NCI-H2227 (cell line): ENCODE measurements around the gene C2orf78.
"Not testable (repeated sequence)": the region's sequence is repeated elsewhere in the genome, so short reads cannot be mapped to it uniquely, and the experiment has no call there.

Experiments
- DNase-seq: peaks from one replicate; lab custom pipeline; 2025; ENCODE audit not compliant: unreplicated experiment; lab: John Stamatoyannopoulos, UW

C2orf78 gene

DNA sequence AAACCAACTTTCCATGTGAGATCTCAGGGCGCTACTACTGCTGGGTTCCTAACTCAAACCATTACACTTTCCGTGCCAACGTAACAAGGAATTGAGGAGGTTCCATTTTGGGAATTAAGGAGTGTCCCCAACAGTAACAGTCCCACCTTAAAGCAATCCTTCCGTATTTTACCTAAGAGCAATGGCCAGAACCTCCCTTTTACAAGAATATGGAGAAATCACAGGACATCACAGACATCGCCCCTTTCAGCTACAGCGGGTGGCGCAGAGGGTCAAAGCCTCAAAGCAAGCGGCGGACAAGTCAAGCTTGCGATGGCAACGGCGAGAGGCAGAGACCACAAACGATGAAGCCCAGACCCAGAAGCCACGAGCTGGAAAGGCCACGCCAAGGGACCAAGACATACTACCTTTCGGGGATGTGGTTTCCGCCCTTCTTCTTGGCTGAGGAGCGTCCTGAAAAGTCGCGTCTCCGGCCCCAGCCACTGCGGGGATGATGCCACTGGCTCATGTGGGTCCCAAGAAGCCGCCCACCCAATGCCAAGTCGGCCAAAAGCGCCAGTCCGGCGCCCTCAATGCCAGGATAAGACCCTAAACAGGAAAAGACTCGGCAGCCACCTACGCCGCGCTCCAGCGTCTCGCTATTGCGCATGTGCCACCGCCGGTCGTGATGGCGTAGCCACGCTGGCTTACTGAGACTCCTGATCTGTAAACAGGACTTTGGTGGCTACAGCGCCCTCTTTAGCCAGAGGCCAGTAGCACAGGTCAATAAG, 4.3 kb upstream of the C2orf78 start, which contains the start of gene DUSP11:
DUSP11 (minus strand) TSS at position 637 of the 770 bp plus-strand sequence; CDS start at position 508, 129 bp downstream.
- DNase-seq = peak; percentile 97

DNA sequence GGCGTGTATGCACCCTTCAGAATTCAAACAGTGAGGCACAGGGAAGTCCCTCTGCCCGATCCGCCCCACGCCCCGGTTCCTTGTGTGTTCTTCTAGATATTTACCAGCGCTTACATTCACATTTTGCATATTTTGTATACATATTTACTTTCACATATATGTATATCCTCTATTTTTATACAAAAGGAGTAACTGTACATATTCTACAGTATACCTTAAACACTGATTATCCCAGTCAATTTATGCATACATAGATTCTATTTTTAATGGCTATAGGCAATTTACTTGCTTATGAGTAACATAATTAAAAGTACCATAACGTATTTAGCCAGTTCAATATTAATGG, 3.8 kb upstream of the C2orf78 start:
- DNase-seq = no peak

DNA sequence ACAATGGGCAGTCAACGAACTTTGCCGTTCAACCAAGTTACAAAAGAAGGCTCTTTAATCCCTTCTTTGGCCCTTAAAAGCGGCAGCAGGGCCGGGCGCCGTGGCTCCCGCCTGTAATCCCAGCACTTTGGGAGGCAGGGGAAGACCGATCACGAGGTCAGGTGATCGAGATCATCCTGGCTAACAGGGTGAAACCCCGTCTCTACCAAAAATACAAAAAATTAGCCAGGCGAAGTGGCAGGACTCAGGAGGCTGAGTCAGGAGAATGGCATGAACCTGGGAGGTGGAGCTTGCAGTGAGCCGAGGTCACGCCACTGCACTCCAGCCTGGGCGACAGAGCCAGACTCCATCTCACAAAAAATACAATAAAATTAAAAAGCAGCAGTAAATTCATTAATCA, 581 bp upstream of the C2orf78 start:
- not testable (repeated sequence) for DNase-seq

DNA sequence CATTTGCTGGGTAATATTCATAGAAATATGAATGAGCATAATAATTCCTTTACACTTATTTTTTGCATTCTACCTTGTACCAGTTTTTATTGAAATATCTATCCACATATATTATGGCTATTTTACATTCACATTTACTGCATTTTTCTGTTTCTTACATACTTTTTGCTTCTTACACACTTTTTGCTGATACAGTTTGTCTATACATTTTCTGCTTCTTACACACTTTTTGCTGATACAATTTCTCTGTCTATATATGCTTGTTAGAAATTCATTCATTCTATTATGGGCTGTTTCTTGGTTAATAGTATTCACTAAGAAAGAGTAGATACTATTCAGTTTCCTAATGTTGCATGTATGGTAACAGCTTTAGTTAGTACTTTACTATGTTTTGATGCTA, 27.9 kb downstream of the C2orf78 start:
- DNase-seq = no peak

DNA sequence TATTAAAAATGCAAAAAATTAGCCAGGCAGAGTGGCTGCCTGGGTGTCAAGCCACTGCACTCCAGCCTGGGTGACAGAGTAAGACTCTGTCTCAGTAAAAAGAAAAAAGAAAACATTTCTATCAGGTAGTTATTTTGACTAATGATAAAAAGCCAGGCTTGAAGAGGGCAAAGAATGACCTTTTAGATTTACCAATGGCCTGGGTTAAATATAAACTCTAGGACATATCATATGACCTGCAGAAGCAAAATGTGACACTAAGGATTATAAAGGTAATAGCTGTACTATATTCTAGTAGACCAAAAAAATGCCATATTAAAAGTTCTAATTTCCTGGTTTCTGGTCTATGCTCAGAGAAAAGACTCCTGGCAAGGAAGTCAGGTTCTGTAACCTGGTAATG, 28.7 kb downstream of the C2orf78 start:
- DNase-seq = no peak

DNA sequence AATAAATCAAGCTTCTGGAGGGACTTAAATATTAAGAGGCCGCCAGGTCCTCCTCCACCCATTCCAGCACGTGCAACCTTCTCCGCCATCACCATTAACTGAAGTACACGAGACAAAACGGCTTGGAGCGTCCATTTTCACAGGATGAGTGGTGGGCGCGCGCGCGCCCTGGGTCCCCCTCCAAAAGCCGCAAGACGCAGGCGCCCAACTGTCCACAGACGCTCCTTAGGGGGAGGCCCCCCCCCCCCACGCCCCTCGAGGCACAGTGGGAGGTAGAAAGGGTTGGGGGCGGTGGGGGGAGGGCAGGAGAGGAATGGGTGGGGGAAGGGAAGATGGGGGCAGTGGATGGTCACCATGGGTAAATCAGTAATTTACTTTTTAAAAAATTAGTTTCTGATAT, 34.3 kb downstream of the C2orf78 start:
- no peak for DNase-seq

DNA sequence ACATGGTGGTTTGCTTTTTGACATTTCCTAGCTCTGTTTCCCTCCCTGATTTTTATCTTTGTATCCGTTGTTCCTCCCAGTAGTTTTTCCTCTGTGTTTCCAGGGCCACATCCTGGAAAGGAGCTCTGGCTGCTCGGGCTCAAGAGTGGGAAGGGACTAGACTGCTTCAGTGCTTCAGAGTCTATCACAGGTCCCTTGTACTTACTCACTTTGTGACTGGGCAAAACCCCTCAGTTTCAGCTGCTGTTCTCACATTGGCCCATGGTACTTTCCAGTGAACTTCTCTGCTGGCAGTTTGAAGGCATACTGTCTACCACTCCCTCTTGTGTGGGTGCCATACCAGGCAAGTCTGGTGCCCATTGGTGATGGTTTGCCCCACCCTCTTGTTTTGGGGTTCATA, 37.2 kb downstream of the C2orf78 start:
- DNase-seq = no peak

DNA sequence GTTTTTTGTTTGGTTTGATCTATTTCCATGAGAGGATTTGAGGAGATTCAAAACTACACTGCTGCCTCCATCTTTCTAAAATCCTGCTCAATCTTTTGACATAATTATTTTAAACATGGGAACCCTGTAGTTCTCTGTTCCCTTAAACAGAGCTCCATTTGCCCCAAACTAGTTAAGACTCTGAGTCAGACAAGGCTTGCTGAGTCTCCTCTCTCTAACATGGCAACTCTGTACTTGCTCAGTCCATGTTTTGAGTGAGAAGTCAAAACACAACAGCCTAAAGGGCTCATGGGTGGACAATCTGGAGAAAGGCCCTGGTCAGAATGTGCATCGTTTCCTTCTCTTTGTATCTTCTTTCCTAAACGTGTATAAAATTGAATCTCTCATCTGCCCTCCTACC, 37.7 kb downstream of the C2orf78 start:
- DNase-seq = no peak

DNA sequence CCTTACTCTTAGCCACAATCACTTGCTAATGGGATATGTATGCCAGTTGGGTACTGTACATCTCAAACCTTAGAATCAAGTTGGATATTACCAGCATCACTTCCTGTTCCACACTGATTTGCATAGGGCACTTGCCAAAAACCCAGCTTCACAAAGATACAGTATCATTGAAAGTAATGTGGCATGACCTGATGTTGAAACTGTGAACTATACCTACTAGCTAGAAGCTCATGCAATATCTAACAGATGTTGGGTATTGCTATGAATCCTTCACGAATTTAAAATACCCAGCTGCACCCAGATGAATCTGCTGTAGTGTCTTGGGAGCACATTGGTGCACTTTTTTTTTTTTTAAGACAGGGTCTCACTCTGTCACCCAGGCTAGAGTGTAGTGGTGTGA, 38.3 kb downstream of the C2orf78 start:
- no peak for DNase-seq

DNA sequence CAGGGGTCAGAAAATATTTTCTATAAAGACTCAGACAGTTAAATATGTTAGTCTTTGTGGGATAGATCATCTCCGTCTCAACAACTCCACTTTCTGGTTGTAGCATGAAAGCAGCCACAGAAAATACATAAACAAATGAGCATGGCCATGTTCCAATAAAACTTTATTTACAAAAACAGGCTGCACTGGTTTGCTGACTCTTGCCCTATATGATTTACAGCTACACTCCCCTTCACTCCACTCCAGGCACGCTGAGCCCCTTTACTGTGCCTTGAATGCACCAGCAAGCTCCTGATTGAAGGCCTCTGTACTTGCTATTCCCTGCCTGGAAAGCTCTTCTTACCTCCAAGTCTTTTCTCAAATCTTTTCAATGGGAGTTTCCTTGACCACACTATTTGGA, 39.0 kb downstream of the C2orf78 start:
- no peak for DNase-seq

DNA sequence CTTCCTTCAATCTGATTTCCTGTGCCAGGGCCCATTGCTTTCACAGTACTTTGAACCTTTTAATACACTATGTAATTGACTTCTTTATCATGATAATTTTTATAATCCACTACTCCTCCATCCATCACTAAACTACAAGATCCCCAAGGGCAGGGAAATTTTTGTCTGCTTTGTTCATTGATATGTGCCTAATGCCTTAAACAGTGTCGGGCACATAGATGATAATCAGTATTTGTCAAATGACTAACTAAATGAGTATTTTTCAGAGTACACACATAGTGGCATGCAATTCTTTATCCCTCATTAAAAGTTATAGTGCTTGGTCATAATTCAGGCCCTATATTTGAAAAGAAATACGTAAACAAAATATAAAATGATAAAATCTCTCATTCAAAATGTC, 39.4 kb downstream of the C2orf78 start:
- no peak for DNase-seq

DNA sequence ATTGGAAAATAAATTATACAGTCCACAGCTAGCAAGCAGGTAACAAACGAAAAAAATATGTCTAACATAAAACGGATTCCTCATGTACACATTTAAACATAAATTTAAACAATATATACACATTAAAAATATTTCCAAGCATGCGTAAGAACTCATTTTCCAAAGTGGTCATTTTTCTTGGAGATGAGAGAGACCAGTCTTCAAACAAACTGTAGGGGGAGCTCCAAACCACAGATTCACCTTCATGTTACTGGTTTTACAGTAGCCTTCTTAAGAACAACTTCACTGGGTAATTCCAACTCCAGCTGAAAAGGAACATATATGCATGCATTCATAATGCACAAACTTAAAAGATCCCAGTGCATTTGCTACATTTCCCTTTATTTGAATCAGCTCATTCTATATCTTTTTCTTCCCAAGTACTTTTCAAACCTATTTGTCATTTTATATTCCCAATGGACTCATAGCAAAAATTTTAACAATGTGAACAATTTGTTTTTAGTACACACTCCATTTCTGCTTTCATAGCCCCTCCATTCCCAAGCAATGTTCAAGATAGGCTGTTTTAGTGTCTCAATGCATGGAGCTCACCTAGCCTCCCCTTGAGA, 40.0 kb downstream of the C2orf78 start:
- peak; percentile 76 for DNase-seq

DNA sequence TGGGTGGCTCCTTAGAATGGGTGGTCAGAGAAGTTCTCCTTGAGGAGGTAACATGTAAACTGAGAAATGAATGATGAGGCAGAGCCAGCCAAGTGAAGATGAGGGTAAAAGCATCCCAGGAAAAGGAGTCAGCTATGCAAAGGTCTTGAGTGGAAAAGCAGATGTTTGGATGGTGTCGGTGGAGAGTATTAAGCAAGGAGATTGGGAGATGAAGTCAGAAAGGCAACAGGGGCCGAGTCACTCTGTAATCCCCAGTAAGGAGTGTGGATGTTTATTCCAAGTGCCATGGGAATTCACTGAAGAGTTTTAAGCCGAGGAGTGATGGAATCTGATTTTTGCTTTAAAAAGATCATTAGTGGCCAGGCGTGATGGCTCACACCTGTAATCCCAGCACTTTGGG, 41.4 kb downstream of the C2orf78 start:
- DNase-seq = no peak

DNA sequence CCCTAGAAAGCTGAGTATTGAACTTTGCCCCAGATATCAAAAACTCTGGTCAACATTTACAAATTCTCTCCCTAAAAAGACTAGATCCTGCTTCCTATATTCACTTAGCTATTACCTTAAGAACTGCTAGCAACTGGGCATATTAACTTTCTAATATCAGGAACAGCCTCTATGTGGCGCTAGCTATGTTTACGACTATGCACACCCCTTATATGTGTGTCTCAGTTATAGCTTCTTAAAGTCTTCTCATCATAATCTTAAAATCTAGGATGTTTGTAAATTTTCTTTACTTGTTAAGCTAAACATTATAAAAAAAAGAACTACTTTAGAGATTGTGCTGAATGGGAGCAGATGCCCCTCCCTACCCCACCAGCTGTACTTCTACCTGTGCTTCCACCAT, 43.0 kb downstream of the C2orf78 start:
- DNase-seq = no peak

DNA sequence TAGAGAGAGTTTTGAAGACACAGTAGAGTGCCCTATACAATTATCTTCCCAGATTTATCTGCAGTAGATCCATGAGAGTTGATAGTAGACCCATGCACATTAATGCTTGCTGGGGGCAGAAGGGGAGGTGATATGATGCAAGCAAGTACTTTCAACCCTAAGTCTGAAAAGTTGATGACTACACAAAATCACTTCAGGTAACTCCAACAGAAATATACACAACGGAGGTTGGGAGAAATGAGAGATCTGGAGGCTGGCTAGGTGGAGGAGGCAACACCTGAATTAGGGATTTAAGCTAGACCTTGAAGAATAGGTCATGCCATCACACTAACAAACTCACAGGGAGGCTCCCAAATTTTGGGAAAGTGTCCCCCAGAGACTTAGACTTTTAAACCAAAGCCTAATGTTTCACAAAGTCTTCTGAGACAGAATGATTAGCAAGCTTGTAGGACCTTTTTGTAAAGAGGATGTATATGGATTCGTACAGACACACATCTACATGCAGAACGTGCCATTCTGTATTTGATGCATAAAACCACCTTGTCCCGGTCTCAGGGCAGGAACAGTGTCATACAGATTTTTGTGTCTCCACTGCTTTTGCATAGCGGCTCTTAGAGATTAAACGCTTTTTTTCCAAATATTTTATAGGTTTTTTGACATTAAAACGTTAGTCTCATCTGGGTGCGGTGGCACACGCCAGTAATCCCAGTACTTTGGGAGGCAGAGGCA, 43.8 kb downstream of the C2orf78 start:
- DNase-seq = no peak

DNA sequence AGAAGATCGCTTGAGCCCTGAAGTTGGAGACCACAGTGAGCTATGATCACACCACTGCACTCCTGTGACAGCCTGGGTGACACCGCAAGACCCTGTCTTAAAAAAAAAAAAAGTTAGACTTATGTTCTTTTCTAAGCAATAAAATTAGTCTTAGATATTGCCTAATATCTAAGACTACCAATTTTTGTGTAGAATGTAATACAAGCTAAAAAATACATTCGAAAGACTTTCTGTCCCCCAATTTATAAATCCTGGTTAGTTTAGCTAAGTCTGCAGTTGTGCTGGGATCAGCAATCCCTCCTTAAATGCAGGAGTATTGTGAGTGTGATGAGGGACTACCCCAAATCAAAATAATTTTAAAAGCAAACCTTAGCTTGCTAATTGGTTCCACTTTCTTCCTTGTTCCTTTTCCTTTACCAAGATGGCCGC, 44.4 kb downstream of the C2orf78 start:
- no peak for DNase-seq

DNA sequence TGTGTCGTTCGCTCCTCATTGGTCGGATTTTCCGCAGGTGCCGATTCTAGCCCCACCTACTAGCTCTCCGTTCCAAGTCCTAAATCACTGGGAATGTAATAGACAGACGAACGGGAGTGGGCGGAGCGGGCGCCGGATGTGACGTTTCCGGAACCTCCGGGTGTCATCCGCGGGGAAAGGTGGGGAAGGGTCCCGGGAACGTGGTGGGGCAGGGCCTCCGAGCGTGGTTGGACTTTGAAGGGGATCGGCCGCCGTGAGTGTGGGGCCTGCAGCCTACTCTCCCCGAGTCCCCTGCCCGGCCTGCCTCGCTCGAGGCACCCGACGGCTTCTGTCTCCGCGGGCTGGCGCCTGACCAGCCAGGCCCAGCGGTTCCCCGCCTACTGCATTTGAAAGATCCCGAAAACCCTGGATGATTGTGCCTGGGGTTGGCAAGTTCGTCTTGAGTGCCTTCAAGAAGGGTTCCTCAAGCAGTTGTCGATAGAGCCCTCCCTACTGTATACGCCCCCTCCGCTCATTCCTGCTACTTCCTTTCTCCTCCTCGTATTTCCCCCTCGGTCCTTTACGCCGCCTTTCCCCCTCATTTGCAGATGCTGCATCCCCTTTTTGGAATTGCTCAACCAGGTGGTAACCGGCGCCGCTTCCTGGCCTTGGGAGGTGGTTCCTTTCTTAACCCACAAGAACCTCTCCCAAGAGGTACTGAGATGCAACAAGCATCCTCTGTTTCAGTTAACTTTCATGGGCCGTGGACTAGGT, 45.0 kb downstream of the C2orf78 start, which contains the start of gene STAMBP:
STAMBP (plus strand) TSS at position 144 of the 753 bp plus-strand sequence. CDS start 1,896 bp downstream, outside the sequence.
- DNase-seq = peak; percentile 98

DNA sequence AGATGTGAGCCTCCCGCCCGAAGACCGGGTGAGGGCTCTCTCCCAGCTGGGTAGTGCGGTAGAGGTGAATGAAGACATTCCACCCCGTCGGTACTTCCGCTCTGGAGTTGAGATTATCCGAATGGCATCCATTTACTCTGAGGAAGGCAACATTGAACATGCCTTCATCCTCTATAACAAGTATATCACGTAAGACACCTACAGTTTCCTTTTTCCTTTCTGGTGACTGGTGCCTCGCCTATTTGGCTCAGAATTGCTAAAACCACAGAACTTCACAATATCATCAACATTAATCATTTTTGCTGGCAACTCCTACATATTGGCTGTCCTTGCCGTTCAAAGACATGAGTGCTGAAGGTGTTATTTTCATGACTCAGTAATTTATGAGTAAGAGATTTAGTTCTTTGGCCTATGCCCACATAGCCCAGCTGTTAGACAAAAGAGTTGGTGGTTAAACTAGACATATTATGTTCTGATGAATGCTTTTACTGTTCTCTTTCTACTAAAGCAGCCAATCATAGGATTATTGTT, 47.0 kb downstream of the C2orf78 start:
- DNase-seq = peak; percentile 28

DNA sequence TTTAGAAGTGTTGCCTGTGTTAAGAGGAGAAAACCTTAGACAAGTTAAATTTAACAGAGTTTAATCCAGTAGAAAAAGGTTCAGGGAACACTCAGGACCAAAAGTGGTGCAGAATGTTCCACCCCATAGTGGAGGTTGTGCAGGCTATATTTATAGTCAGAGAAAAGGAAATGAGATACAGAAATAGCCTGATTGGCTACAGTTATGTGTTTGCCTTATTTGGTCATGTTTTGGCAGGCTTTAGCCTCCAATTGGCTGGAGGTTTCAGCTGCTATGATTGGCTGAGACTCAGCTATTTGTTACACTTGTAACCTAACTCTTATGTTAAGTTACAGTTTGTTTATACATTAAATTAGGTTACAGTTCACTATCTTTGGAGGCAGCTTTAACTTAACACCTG, 48.9 kb downstream of the C2orf78 start:
- DNase-seq = no peak

DNA sequence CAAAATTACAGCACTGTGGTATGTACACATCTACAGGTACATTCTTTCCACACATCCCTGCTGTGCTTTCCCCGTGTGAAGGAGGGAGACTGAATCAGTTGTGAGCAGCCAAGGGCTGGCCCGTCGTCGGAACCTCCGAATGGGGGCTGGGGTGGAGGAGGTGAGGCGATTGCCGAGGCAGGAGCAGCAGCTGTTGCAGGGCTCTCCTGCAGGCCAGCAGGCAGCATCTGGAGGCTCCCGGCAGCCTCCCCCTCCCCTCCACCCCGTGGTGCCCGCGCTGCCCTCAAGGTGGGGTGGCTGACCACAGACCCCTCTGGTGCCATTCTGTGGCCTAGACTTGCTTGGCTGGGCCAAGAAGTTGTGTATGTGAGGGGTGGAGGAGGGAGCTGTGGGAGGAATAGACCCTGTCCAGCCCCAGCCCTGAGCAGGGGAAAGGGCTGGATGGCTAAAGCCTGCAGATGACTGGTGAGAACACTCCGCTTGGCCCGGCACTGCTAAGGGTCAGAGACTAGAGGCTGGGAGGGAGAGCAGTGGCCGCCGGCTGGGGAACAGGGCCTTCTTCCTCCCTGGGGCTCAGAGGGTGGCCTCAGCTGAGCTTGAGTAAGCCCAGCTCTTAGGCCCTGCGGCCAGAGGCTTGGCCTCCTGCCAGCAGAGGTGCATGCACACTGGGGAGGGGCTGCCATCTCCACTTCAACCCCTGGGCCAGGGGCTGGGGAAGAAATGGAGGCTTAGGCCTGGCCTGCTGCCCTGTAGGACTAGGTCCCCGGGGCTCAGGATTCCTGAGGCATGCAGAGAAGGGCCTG, 52.4 kb downstream of the C2orf78 start:
- peak; percentile 50 for DNase-seq
